ENCODE measurements around the gene ATPAF1.

ATPAF1 gene

DNA sequence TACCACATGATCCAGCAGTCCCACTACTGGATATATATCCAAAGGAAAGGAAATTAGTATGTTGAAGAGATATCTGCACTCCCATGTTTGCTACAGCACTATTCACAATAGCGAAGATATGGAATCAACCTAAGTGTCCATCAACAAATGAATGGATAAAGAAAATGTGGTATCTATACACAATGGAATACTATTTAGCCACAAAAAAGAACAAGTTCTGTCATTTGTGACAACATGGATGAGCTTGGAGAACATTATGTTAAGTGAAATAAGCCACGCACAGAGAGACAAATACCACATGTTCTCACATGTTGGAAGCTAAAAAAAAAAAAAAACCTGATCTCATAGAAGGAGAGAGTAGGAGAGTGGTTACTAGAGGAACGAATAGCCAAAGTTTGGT is 17.7 kb downstream of the ATPAF1 start:
- DNase-seq (ENCODE audit: low read depth, low spot score): no peak

DNA sequence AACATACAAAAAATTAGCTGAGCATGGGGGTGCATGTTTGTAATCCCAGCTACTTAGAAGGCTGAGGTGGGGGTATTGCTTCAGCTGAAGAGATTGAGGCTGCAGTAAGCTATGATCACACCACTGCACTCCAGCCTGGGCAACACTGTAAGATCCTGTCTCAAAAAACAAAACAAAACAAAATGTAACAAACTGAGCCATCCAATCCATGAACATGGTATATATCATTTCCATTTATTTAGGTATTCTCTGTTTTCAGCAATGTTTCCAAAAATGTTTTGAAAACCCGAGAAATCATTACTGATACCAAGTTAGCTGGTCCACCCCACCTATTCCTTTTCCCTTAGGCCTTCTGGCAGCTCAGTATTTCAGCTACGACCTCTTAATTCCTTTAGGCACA is 18.4 kb downstream of the ATPAF1 start:
- DNase-seq (ENCODE audit: low read depth, low spot score): no peak

DNA sequence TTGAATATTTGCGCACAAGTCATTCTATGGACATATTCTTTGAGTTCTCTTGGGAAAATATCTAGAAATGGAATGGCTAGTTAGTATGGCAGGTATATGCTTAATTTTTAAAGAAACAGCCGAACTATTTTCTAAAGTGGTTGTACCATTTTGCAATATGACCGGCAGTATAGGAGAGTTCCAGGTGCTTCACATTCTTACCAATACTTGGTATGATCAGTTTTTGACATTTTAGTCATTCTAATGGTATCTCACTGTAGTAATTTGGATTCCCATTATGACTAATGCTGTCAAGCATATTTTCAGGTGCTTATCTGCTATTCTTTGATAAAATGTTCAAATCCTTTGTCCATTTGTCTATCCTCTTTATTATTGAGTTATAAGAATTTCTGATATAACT is 20.6 kb downstream of the ATPAF1 start:
- DNase-seq (ENCODE audit: low read depth, low spot score): no peak

DNA sequence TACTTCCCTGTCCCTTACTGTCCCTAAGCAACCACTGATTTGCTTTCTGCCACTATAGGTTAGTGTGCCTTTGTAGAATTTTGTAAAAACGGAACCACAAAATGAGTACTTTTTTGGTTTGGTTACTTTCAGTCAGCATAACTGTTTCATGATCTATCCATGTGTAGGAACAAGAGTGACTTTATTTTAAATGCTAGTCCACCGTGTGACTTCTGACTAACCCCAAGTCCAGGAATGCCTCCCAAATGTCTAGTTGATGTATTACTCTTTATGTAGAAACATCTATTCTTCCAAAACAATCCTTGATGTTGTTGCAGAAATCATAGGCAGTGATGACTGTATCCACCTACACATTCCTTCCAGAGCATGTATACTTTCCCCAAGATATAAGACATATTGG is 21.3 kb downstream of the ATPAF1 start:
- DNase-seq (ENCODE audit: low read depth, low spot score): no peak

DNA sequence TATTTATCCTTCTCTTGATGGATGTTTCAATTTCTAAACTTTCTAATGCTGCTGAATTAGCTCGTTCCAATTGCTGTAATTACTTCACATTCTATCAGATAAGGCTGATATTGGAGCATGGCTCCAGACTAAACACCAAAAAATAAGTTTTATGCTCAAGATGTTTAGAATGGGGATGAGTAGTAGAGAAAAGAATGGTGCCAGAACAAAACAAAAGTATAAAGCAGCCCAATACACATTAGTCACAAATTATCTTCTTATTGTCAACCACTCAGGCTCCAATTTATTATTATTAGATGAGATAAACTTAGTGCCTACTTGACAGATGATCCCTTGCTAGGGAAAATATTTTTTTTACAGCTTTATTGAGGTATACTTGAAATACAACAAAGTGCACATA is 21.8 kb downstream of the ATPAF1 start:
- no peak for DNase-seq (ENCODE audit: low read depth, low spot score)

DNA sequence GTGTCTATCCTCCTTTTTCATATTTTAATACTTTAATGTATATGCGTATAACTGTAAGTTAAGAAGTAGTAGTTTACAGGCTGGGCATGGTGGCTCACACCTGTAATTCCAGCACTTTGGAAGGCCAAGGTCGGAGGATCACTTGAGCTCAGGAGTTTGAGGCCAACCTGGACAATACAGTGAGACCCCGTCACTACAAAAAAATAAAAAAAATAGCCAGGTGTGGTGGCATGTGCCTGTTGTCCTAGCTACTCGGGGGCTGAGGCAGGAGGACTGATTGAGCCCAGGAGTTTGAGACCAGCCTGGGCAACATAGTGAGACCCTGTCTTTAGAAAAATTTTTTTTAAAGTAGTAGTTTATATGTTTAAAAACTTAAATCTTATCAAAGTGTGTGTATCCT is 22.3 kb downstream of the ATPAF1 start:
- no peak for DNase-seq (ENCODE audit: low read depth, low spot score)

DNA sequence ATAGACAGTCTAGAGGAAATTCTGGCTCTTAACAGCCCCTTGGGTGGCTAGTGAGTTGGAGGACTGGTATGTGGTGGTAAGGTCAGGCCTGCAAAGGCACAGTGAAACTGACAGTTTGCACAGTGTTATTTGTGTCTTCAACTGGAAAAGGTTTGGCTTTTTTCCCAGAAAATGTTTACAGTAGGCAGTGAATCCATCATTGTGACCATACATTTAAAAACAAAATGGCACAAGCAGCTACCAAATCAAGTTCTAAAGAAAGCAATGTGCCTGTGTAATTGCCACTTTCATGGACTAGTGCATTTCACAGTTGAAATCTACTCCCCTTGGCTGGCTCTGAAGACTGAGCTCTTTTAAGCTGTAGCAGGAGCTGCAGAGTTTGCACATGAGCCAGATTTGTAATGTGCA is 24.8 kb downstream of the ATPAF1 start:
- DNase-seq (ENCODE audit: low read depth, low spot score): peak; percentile 42

DNA sequence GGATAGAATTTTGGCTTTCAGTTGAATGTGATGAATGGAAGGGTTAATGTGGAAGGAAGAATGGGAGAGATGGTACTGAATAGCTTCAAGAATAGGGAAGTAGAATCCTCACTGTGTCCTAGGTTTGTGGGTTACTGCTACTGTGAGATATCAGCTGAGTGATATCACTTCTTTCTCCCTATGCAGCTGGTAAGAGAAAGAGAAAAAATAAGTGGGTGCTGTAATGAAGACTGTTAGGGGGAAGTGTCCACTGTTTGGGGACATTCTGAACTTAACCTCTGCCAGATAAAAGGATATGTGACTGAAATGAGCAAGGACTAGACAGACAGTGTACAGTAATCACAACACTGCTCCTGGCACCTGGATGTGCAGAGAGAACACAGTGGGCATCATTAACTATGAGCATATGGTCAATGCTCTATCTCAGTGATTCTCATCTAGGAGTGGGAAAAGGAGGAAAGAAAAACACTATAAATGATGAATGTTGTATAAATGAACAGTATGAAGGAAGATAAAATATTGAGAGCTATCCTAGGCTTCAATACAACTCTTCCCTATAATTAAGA is 26.0 kb downstream of the ATPAF1 start:
- DNase-seq (ENCODE audit: low read depth, low spot score): no peak

DNA sequence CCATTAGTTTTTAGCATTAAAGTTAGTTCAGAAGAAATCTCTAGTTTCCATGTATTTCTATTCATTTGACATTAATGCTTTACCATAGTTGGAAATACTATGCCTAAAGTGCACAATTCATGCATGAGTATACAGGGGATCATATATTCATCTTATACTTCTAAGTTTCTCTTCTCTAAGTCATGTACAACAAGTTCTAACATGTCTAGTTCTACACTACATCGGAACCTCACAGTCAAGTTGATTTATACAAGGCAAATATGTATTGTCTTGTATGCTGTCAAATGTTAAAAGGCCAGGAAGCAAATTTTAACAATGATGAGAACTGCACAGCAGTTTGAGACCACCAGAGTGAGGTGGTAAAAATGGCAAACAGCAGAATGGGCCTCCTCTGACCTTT is 28.6 kb downstream of the ATPAF1 start:
- DNase-seq (ENCODE audit: low read depth, low spot score): no peak

DNA sequence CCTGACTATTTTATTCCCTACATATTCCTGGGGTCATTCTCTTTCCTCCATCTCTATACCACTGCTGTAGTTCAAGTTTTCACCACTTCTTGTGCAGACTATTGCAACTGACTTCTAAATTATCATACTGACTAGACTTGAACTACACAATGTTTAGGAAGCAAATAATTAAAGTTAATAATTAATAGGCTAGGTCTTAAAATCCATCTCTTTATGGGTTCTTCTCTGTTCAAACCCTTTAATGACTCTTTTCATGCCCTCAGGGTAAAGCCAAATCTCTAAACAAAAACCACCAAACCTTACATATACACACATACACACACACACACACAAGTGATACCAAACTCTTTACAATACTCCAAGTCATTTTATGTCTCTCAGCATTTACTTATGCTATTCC is 29.2 kb downstream of the ATPAF1 start:
- DNase-seq (ENCODE audit: low read depth, low spot score): no peak

DNA sequence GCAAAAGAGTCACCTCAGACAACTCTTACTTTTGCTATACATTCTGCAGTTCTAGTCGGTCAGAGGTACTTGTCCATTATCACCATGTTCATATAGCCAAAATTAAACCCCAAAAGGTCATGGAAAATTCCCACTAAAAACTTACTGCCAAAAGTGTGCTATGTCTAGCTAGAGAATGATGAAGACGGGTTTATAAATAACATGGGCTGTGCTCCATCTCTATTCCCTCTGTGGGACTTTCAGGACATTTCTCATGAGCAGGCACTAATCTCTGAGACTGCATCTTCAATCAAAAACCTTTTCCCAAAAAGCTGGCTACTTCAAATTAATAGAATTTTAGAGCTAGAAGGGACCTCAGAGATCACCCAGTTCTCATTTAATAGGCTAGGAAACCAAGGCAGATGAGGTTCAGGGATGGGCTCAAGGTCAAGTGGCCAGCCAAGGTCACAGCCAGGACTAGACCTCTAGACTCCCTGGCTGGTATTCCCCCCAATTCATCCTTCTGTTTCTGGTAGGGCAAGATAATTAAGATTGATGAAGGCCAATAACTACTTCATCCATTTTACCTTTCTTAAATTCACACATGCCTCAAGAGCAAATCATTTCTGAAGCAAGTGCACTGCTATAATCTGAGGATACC is 30.6 kb downstream of the ATPAF1 start:
- DNase-seq (ENCODE audit: low read depth, low spot score): no peak

DNA sequence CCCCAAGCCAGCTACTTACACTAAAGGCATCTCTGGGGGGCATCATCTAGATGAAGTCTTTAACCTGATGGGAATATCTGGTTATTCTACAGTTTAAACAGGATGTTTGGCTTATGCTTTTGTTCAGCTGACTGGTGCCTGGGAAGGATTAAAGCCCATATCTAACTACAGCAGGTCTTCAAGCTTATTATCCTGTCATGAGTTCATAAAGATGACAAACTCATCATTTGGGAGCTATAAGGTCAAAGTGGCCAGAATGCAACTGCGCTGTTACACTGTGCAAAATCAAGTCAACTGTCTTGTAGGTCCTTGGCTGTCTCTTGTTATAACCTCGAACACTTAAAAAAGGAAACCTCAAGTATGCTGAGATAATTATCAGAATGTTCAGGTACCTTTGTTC is 33.0 kb downstream of the ATPAF1 start:
- no peak for DNase-seq (ENCODE audit: low read depth, low spot score)

DNA sequence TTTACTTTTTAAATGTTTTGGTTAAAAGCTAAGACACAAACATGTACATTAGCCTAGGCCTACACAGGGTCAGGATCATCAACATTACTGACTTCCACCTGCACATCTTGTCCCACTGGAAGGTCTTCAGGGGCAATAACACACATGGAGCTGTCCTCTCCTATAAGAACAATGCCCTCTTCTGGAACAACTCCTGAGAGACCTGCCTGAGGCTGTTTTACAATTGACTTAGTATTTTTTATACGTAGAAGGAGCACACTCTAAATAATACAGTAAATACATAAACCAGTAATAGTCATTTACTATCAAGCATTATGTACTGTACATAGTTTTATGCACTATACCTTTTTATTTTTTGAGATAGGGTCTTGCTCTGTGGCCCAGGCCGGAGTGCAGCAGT is 37.4 kb downstream of the ATPAF1 start:
- DNase-seq (ENCODE audit: low read depth, low spot score): no peak

DNA sequence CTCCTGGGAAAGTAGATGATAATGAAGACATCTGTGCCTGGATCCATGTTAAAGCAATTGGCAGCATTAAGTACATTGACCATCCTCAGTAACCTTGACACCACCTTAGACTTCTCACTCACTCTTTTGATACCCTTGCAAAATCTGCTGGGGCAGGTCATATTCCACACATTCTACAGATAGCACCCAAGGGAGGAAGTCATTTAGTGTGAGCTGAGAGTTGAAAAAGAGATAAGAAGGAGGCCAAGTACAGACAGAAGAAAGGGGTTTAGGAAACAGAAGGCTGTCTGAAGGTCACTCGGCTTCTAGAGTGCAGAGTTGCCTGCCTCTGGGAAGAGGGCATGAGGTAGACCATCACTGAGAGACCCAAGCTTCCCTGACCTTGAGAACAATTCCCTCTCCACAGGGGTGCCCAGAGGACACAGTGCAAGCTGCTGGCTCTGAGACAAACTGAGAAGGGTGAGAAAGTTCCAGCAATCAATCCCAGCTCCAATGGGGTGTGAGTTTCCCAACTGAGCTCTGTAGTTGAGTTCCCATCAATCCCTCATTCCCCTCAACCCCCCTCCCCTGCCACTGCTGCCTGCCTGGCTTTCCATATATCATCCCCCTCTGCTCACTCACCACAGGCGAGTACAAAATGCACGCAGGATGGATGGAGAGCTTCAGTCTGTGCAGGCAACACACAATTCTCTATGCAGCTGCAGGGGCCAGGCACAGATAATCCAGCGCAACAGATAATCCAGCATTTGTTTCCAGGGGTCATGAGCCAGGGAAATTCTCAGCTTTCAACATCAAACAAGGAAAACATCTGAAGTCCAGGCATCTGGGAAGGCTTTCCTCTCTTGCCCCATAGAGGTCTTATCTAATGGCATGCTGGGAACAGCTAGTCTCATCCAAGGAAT is 44.2 kb downstream of the ATPAF1 start:
- DNase-seq (ENCODE audit: low read depth, low spot score): no peak

DNA sequence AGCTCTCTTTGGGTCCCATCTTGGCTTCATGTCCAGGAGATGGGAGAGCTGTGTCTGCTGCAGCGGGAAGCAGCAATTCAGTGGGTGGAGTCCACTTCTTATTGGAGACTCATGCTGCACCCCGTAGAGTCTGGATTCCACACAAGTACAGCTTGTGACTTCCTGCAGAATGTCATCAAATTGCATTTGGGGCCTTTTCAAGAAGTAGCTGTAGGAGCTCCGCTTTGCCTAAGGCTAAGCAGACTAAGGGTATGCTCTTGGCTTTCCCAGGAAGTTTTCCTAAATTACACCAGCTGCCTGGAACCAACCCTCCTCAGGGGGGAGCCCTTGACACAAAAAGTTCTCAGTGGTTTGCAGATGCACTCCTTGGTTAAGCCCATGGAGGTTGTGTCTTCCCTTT is 45.8 kb downstream of the ATPAF1 start:
- no peak for DNase-seq (ENCODE audit: low read depth, low spot score)

DNA sequence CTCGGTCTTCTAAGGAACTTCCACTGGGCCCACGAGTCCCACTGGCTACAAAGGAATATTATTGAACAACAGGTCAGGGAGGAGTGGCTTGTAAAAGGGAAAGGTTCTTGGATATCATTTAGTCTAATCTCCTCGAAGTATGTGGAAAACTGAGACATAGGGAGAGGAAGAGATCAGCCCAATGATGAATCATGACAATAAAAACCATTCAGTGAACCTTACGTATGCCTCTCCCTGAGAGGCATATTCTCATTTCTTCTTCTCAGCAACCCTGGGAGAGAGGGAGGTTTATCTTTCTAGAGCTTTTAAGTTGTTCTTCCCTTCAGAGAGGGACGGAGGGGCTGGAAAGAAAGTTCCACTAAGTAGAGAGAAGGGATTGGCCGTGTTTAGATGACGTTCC is 46.2 kb downstream of the ATPAF1 start:
- DNase-seq (ENCODE audit: low read depth, low spot score): no peak

DNA sequence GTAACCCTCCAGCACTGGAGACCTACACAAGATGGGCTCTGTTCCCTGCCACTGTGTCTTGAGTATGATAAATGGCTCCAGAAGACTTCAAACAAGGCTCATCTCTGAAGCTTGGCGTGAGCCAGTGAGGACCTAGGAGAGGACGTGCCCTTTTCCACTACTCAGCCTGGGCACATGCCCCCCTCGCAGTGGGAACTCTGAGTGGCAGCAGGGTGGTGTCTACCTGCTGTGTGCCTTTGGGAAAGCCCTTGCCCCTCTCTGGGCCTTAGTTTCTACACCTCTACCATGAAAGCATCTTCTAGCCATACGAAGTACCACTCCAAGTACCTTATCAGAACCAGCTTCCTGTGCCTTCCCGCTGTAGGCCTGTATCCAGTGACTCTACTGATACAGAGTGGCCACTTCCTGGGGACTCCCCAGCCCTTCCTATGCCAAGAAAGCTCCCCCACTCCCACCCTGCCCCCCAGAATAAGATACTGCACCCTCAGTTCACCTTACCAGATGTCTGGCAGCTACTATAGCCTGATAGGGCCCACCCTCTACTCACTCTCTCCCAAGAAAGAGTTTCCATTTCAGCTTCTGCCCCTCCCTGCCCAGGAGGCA is 48.4 kb downstream of the ATPAF1 start:
- no peak for DNase-seq (ENCODE audit: low read depth, low spot score)

DNA sequence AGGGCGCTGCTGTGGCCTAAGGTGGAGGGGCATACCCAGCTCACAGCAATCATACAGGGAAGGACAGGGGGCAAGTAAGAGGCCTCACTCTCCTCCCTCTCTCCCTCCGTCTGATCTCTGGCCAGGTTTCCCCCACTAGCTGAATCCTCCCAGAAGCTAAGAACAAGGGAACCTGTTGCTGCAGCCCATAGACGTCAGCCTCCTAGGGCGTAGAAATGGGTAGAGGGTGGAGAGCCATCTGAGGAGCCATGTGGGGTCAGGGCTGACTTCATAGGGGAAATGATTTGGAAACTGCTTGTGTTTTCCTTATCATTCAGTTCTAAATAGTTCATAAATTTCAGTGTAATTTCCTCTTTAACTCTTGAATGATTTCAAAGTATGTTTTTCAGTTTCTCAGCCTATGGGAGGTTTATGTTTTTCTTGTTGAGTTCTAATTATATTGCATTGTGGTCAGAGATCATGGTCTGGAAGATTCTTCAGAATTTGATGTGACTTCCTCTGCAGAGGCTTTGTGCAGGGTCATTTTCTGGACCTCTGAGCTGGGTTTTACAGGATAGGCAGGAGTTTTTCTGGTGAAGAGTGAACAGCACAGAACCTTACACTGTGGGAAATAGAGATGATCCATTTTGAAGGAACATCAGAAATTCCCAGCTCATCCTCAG is 49.3 kb downstream of the ATPAF1 start:
- DNase-seq (ENCODE audit: low read depth, low spot score): no peak

DNA sequence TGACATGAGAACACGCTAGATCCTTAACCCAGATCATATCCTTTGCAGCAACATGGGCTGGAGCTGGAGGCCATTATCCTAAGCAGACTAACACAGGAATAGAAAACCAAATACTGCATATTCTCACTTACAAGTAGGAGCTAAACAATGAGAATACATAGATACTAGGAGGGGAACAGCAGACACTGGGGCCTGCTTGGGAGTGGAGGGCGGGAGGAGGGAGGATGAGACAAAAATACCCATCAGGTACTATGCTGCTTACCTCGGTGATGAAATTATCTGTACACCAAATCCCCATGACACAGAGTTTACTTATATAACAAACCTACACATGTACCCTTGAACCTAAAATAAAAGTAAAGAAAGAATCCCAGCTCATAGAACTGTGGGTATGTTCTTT is 50.3 kb downstream of the ATPAF1 start:
- no peak for DNase-seq (ENCODE audit: low read depth, low spot score)

DNA sequence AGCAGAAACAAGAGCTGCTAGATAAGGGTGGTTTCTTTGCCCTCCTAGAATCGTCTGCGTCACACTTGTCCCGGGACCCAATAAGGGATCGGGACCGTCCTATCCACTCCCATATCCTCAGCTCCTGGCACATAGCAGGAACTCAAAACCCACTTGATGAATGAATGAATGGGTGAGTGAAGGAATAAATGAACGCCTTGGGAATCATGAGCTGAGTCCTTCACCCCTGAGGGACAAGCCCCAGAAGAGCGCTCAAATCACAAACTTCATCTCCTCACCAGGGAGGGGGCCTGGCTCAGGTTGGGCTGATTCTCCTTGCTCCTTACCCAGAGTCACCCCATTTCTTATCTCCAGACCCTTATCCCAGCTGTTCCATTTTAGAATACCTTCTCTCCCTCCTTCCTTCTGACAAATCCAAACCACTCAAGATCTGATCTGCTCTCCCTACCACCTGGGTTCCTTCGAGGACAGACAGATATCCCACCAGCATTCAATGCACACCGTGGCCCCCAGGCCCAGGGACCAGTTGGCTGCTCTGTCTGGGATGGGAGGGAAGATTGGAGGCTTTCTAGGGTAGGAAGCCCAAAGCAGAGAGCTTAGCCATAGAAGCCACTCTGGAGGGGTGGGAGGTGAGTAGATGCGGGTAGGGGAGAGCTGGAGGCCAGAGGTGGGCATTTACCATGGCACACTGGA is 50.9 kb downstream of the ATPAF1 start:
- DNase-seq (ENCODE audit: low read depth, low spot score): no peak

Measured in brain pericyte (primary cell).